HG03095 (cell line): ENCODE data around the gene KLHL3.

Experiments
- ATAC-seq: cut with Tn5 transposase; IDR thresholded peaks from one replicate; pipeline ENCODE4 v1.9.1; 2021; ENCODE audit warnings: moderate library complexity; ENCODE audit not compliant: unreplicated experiment

Gene KLHL3

GRCh38 chr5:137592317-137592716 lies 143.6 kb downstream of the KLHL3 start:
- no peak for ATAC-seq

- no peak for ATAC-seq
Observed at GRCh38 chr5:137589185-137589584, 146.7 kb downstream of the KLHL3 start.

- ATAC-seq: no peak
Observed at GRCh38 chr5:137587919-137588318, 148.0 kb downstream of the KLHL3 start.

GRCh38 chr5:137584262-137584661 lies 151.6 kb downstream of the KLHL3 start:
- ATAC-seq: no peak

- no peak for ATAC-seq
Observed at GRCh38 chr5:137583129-137583528, 152.8 kb downstream of the KLHL3 start.

- no peak for ATAC-seq
Observed at GRCh38 chr5:137582218-137582617, 153.7 kb downstream of the KLHL3 start.

GRCh38 chr5:137581776-137582175 lies 154.1 kb downstream of the KLHL3 start:
- no peak for ATAC-seq

- ATAC-seq: no peak
Observed at GRCh38 chr5:137580030-137580429, 155.9 kb downstream of the KLHL3 start.

- no peak for ATAC-seq
Observed at GRCh38 chr5:137575847-137576246, 160.0 kb downstream of the KLHL3 start.

GRCh38 chr5:137575211-137575610 lies 160.7 kb downstream of the KLHL3 start:
- no peak for ATAC-seq

GRCh38 chr5:137573376-137573775 lies 162.5 kb downstream of the KLHL3 start:
- no peak for ATAC-seq

- ATAC-seq: no peak
Observed at GRCh38 chr5:137572042-137572695, 163.7 kb downstream of the KLHL3 start.

GRCh38 chr5:137570070-137570469 lies 165.8 kb downstream of the KLHL3 start:
- no peak for ATAC-seq
